GM18873 (cell line): ENCODE data around the gene OGDHL.
"Not testable (repeated sequence)": the region's sequence is repeated elsewhere in the genome, so short reads cannot be mapped to it uniquely, and the experiment has no call there.

ENCODE experiments used
- ATAC-seq: cut with Tn5 transposase; IDR thresholded peaks from one replicate; pipeline ENCODE4 v1.9.1; 2021; ENCODE audit warnings: mild to moderate bottlenecking, moderate library complexity, moderate number of reproducible peaks; ENCODE audit not compliant: unreplicated experiment, low FRiP score

OGDHL gene

DNA sequence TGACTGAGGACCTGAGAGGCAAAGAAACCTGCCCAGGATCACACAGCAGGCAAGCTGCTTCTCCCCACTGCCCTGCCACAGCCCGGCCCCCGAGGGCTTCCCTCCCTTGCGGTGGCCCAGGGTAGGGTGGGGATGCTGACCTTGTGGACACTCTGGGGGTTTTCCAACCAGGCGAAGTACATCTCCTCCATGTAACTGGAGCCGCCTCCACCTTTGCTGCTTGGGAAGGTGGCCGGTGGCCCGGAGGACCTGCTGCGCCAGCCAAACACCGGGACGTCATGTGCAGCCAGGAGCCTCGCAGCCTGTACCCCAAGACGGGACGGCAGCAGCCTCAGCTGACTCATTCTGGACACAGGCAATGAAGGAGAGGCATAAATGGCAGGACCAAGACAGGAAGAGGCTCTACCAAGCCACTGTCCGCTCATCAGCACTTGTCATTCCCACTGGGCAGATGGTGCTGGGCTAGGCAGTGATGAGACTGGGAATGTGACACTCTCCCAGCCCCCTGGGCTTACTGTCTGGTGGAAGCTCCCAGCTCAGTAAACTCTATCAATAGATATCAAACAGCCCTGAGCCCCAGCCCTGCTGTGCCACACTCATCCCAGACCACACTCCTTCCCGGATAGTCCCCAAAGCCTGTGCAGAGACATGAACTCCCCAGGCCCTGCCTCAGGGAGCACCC is 3.7 kb downstream of the OGDHL start:
- no peak for ATAC-seq

DNA sequence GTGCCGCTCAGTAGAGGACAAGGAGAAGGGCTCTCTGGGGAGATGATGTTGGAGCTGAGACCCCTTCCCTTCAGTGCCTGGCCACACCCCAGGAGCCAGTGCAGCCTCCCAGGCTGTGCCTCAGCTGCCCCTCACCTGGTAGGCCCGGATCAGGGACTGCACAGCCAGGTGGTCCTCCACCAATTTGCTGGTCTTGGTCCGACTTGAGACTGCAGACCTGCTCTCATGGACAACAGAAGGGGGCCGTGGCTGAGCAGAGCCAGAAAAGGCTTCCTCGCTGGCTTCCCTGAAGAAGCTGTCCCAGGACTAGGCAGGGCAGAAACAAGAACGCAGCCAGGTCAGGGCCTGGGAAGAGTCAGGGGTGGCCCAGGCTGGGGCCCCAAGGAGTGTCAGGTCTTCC is 5.5 kb downstream of the OGDHL start:
- no peak for ATAC-seq

DNA sequence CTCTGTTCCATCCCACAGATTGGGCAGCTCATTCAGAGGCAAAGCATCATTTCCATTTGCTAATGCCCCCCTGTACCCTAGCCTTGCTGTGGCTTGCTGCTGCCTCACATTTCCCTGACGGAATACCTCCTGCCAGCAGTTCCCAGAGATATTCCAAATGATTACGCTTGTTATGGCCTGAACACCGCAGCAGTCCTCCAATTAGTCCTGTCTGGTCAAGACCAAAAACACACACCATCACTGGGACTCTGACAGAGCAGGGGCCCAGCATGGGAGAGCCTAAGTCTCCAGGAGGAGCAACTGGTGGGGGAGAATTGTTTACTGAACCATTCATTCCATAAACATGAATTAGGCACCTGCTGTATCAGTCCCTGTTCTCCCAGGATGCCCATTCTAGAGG is 6.1 kb downstream of the OGDHL start:
- no peak for ATAC-seq

DNA sequence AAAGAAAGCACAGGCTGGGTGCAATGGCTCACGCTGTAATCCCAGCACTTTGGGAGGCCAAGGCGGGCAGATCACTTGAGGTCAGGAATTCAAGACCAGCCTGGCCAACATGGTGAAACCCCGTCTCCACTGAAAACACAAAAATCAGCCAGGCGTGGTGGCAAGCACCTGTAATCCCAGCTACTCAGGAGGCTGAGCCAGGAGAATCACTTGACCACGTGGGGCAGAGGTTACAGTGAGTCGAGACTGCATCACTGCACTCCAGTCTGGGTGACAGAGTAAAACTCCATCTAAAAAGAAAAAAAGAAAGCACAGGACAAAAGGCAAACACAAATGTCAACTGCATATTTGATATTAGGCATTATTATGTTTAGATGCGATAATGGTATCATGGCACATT is 7.2 kb downstream of the OGDHL start:
- not testable (repeated sequence) for ATAC-seq

DNA sequence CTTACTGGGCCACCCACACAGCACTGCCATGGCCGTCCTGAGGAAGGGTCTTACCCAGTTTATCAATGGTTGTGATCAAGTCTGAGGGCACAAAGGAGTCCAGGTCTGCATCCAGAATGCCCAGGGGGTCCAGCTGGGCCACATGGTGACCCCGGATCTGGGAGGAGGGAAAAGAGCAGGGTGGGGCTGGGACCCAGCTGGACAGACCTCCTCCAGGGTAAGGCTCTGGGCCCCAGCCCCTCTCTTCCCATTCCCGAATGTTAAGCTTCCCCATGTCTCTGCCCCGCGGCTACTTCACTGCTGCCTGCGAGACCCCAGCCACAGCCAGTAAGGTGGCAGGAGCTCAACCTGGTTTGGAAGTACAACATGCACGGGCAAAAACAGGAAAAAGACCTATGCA is 9.5 kb downstream of the OGDHL start:
- ATAC-seq = no peak

DNA sequence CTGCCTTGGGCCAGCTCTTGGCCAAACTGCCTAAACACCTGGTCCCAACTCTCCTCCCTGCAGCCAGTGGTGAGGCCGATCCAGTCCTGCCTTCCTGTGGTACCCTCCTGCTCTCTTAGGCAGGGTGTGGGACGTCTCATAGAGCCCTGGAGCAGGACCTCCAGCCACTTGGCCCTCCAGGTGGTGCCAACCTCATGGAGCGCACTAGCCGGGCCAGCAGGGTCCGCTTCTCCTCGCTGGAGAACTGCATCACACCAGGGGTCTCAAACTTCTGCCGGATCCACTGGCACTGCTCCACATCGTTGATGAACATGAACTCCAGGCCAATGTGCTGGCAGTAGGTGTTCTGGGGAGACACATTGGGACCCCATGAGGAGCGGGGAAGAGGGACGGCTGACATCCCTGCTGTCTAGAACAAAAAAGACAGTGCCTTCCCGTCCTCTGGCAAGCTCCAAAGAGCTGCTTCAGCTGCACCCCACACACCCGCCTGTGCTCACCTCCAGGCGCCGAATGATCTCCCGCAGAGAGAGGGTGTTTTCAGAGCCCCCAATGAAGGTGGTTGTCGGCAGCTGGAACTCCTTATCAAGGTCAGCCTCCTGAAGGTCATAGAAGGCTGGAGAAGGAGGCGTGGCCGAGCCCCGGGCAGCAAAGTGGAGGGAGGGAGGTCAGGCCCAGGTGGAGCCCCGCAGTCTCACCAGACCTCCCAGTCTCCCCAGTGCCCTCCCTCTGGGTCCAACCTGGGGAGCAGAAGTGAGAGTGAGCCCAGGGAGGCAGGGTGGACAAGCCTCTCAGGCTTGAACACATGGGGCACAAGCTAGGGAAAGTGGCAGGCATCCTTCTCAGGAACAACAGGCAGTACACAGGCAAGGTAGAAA is 10.2 kb downstream of the OGDHL start:
- no peak for ATAC-seq

DNA sequence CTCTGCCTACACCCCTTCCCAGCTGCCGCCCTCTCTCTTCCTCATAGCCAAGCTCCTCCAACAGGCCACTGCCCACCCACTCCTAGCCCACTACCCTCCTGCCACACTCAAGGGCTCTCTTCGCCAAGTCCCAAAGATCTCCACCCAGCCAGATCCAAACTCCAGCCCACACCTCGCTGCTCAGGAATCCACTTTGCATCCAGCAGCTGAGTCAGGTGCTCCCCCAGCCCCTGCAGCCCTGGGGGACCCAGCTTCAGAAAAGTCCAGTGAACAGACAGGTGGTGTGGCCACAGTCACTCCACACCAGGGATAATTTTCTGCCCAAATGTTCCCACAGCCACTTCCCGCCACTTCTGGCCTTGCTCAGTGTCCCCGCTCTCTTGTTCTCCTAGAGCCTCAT is 10.9 kb downstream of the OGDHL start:
- no peak for ATAC-seq

DNA sequence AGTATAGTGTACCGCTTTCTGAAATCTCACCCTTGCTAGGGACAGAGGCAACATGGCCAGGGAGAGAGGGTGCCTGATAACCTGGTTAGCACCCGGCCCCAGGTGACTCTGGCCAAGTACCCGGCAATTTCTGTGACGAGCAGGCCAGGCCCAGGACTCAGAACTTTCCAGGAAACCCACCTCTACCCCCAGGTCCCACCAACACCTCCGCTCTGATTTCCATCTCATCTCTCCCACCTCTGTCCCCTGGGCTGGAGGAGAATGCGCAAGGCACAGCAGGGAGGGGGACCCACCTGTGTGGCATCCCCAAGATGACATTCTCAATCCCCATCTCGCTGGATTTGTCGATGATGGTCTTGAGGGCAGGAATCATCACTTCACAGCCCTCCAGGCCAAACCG is 11.6 kb downstream of the OGDHL start:
- ATAC-seq = no peak

DNA sequence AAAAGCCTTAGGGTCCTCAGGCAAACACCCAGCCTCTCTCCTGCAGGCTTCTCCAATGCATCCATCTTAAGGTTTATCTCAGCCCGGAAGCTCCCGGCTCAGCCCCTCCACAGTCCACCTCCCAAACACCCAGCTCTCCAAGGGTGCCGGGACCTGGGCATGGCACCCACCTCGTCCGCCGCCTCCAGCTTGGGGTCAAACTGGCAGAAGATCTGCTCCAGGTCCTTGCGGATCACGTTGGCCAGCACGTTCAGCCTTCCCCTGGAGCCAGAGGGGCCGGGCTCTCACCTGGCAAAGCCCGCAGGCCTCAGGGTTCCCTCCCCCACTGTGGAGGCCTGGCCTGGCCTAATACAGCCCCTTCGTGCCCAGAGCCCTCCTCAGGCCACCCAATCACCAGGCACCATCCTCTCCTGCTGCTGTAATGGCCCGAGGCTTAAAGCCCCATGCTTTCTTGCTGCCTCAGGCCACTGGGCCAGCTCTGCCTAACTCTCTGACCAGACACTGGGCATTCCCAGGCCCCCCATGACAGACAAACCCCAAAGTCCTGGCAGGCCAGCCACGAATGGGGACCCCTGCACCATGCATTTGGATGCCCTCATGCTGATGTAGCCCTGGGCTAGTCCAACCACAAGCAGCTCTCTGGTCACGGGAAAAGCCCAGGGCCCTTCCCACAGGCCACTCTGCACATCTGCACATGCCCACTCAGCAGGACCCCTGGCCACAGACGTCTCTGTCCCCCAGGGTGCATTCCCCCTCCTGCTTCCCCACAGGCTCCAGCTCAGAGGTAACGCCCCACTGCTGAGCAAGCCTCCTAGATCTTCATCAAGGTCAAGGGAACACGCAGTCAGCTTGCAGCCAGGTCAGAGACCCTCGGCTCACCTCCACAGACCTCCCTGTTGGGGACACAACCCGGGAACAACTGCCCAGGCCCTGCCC is 12.3 kb downstream of the OGDHL start:
- ATAC-seq = no peak

DNA sequence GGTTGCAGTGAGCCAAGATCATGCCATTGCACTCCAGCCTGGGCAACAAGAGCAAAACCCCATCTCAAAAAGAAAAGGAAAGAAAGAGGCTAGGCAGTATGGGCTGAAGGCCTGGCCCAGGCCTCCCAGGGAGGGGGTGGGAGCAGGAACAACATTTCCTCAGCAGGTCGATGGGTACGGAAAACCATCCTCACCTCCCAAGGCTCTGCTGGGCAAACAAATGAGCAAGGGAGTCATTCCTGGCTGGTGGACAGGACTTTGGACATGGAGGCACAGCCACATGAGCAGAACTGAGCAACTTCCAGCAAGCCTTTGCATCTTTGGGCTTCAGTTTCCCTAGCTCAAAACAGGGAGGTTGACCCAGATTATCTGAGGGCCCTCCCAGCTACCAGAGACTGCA is 13.0 kb downstream of the OGDHL start:
- ATAC-seq = no peak

DNA sequence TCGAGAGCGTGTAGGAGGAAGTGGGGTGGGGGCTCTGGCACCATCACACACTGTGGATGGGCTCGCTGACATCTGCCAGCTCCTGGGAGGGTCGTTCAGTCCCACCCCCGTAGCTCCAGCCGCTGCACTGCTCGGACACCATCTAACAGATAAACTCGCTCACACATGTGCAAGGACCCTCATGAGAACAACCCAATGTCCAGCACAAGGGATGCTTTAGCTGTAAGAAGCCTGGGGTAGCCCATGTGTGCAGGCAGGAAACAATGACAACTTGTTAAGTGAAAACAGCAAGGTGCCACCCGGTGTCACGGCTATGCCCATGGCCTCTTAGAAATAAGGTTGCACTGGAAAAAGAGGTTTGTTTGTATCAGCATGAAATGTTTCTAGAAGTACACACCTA is 14.1 kb downstream of the OGDHL start:
- no peak for ATAC-seq

DNA sequence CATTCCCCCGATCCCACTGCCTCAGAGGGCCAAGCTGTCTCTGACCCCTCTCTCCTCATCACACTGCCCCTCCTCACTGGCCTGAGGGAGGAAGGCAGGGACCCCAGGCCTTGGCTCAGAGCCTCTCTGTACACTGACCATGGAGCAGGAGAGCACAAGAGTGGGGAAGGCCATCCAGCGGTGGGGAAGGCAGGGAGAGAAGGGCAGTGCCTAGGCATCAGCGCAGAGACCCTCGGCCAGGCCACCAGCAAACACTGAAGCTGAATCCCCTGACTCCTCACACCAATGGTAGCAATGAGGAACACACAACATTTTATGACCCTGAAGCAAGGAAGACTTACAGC is 14.8 kb downstream of the OGDHL start:
- ATAC-seq = no peak

DNA sequence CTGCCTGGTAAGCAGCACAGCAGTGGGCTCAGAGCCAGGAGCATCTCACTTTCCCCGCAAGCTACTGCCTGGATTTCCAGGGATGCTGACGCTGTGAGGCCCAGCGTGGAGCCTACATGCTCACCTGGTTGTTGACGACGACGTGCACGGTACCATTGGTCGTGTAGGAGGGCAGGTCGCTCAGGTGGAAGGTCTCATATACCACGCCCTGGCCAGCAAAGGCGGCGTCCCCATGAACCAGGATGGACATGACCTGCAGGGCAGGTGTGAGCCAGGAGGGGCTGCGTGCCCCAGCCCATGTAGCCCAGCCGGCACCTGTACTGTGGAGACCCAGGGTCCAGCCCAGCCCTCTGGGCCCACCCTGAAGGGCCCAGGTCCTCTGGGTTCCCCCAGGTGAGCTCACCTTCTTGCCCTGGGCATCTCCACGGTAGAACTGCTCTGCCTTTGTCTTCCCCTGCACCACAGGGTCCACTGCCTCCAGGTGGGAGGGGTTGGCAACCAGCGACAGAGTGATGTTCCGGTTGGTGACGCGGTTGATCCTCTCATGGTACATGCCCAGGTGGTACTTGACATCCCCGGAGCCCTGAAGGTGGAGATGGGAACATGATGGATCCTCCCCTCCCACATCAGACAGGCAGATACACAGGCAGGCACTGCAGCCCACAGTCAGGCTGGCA is 15.4 kb downstream of the OGDHL start:
- no peak for ATAC-seq

DNA sequence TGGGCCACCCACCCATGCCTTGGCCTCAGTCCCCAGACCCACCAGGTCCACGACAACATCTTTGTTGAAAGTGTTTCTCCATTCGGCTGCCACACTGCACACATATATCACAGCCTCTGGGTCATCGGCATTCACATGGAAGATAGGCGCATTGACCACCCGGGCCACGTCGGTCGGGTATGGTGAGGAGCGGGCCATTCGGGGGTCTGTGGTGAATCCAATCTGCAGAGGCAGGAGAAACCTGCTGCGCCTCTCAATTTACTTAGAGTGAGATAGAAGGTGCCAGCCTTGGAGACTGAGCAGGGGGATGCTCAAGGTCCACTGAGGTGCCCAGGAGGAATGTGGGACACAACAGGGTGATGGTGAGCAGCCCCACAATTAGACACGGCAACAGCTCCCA is 16.4 kb downstream of the OGDHL start:
- no peak for ATAC-seq

DNA sequence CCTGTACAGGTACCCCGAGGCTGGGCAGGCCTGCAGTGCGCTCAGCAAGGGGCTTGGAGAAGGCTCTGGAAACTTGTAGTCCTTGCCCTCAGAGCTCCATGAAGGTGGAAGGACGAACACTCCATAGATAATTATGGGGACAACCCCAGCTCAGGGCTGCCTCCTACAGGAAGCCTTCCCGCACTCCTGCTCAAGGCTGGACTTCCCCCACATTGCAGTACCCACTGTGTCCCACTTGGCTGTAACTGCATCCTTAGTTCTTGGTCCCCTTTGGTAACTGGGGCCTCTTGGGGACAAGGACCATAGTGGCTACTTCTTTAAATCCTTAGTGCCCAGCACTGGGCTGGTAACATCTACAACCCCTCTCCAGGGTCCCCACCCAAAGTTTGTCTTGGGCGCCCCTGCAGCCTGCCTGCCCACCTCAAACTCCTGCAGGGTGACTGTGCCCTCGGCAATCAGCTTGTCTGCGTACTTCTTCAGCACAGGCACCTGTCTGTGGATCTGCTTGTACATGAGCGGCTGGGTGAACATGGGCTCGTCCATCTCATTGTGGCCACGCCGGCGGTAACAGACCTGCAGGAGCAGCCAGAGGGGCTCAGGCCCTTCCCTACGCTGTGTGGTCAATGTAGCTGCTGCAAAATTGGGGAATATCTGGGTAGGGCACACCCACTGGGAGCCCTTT is 17.1 kb downstream of the OGDHL start:
- no peak for ATAC-seq

DNA sequence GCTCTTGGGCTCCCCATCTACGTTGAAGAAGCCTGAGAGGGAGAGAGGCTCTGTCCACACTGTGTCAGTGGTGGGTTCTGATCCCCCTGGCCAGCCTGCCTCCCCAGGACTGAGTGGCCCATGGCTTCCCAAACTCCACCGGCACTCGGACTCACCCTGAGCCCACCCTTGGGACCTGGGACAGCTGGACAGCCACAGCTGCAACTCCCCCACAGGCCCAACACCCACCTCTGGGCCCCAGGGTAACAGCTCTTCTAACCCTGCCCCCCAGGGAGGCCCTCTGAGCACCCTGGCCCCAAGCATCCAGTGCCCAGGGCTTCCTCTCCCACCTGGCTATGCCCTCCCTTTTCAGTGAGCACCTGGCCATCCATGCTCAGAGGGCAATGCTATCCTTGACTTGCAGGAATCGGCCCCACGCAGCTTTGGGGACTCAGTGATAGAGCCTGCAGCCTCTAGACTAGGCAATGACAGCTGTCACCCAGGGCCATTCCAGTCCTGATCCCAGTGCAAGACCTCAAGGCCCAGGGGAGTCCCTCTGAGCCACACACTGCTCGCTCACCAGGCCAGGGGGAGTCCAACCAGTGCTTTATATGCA is 17.9 kb downstream of the OGDHL start:
- no peak for ATAC-seq

DNA sequence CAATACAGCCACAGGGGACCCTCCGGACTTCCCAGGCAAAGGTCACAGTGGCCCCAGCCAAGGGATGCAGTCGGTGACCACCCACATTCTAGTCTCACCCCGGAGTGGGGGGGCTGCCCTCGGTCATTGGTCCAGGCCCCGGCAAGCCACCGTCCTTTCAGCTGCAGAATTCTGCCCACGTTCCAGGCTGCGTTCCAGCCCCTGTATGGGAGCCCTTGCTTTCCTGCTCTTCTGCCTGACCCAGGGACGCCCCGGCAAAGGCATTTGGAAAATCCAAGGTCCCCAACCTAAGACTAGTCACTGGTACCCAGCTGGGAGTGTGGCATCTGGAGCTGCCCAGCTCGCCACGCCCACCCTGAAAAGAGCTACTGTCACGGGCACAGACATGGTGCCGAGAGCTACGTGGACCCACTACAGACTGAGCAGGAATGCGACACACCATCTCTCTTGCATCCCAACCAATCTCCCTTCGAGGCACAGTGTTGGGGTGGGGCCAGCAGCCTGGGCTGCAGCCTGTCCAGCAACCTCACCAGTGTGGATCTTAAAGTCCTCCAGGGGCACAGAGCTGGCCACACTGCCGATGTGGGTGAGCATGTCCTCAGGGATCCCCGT is 18.6 kb downstream of the OGDHL start:
- ATAC-seq = no peak

DNA sequence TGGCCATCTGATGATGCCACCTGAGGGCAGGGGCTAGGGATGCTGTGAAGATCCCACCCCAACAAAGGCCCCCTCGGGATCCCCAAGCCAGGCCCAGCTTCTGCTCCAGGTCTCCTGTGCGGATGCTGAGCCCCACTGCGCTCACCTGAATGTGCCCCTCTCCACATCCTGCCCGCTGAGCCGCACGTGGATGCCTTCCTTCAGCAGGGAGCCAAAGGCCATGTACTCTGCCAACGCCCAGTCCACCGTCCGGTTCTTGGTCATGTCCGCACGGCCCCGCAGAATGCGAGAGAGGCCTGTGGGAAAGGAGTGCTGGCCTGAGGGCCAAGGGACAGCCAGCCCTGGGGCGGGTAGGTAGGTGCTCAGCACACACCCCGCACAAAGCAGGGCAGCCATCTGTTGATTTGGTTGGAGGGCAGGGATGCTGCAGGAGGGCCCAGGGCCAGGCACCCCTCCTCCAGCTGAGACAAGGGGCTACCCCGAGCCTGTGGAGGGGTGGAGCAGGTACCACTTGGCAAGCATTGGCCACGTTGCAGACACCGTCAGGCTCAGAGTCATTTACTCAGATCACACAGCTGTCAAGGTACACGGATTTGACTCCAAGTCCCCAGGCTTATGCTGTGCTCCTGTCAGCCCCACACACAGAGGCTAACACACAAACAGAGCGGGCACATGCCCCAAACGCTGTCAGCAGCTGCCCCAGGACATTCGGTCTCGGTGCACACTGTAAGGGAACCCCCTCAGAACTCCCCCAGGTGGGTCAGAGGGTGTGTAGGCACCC is 19.2 kb downstream of the OGDHL start:
- no peak for ATAC-seq
